WTC11 (cell line): ENCODE measurements around the gene FAM228B. TPM values are rescaled to one million over a fixed set of nuclear protein-coding genes. Genes with fewer than 3 reads are reported as not detected.

Experiments
- ATAC-seq: fragments of 200-7000 bp; cut with Tn5 transposase; 2 replicates; pipeline ENCODE4 v1.10.0; 2021; ENCODE audit warnings: mild to moderate bottlenecking, moderate library complexity
- CTCF ChIA-PET: fragments of 300-600 bp; sonication (Branson Sonifier 250); formaldehyde crosslinking; loops from one replicate; lab custom pipeline; 2021; ENCODE audit warnings: antibody characterized with exemption; lab: Charles Lee
- POLR2A ChIA-PET: fragments of 350-600 bp; sonication (Branson Sonifier 250); formaldehyde crosslinking; loops from one replicate; lab custom pipeline; 2021; ENCODE audit warnings: antibody characterized with exemption; lab: Charles Lee
- DNase-seq: peaks from one replicate; pipeline ENCODE4 v3.0.0; 2021; ENCODE audit warnings: low spot score
- H3K27ac Mint-ChIP-seq: 2 replicates; pipeline ENCODE4 v1.8.0; 2021; ENCODE audit warnings: mixed read lengths
- H3K27me3 Mint-ChIP-seq: 2 replicates; pipeline ENCODE4 v1.8.0; 2021; ENCODE audit warnings: low read depth, mild to moderate bottlenecking, moderate library complexity, mixed read lengths
- H3K36me3 Mint-ChIP-seq: 2 replicates; pipeline ENCODE4 v1.8.0; 2021; ENCODE audit warnings: mixed read lengths
- H3K4me1 Mint-ChIP-seq: 2 replicates; pipeline ENCODE4 v1.8.0; 2022; ENCODE audit warnings: mixed read lengths
- H3K4me3 Mint-ChIP-seq: 2 replicates; pipeline ENCODE4 v1.8.0; 2021; ENCODE audit warnings: mild to moderate bottlenecking, moderate library complexity, mixed read lengths
- H3K9me3 Mint-ChIP-seq: 2 replicates; pipeline ENCODE4 v1.8.0; 2021; ENCODE audit warnings: mixed read lengths
- AR ChIP-seq: fragments of 250-450 bp; sonication (Bioruptor Pico); IDR thresholded peaks from 2 replicates; pipeline ENCODE4 v1.9.0; 2021; ENCODE audit warnings: mild to moderate bottlenecking
- ESRRA ChIP-seq: sonication (generic); formaldehyde crosslinking; IDR thresholded peaks from 2 replicates; pipeline ENCODE4 v1.8.1; 2022; ENCODE audit warnings: mild to moderate bottlenecking, missing genetic modification reagents, borderline replicate concordance
- FOXJ3 ChIP-seq: sonication (generic); formaldehyde crosslinking; IDR thresholded peaks from 2 replicates; pipeline ENCODE4 v1.9.0; 2021; ENCODE audit warnings: missing genetic modification reagents, mild to moderate bottlenecking, borderline replicate concordance
- FOXK1 ChIP-seq: sonication (generic); formaldehyde crosslinking; IDR thresholded peaks from 2 replicates; pipeline ENCODE4 v1.8.0; 2022; ENCODE audit warnings: mild to moderate bottlenecking, moderate library complexity, missing genetic modification reagents
- FOXP1 ChIP-seq: sonication (generic); formaldehyde crosslinking; IDR thresholded peaks from 2 replicates; pipeline ENCODE4 v1.8.0; 2022; ENCODE audit warnings: missing genetic modification reagents, mild to moderate bottlenecking, moderate library complexity, borderline replicate concordance
- GRHL2 ChIP-seq: fragments of 250-450 bp; sonication (Bioruptor Pico); IDR thresholded peaks from 2 replicates; pipeline ENCODE4 v1.8.0; 2022; ENCODE audit warnings: mild to moderate bottlenecking, moderate library complexity; ENCODE audit not compliant: insufficient replicate concordance, severe bottlenecking
- HMGXB4 ChIP-seq: sonication (generic); formaldehyde crosslinking; IDR thresholded peaks from 2 replicates; pipeline ENCODE4 v1.8.1; 2023; ENCODE audit warnings: mild to moderate bottlenecking, moderate library complexity, missing genetic modification reagents
- JAZF1 ChIP-seq: fragments of 250-450 bp; sonication (Bioruptor Pico); IDR thresholded peaks from 2 replicates; pipeline ENCODE4 v1.9.0; 2021; ENCODE audit warnings: moderate library complexity, mild to moderate bottlenecking, inconsistent platforms
- KAT7 ChIP-seq: sonication (generic); formaldehyde crosslinking; IDR thresholded peaks from 2 replicates; pipeline ENCODE4 v1.8.1; 2023; ENCODE audit warnings: missing genetic modification reagents, mild to moderate bottlenecking, borderline replicate concordance
- MAX ChIP-seq: sonication (generic); formaldehyde crosslinking; IDR thresholded peaks from 2 replicates; pipeline ENCODE4 v1.8.0; 2022; ENCODE audit warnings: mild to moderate bottlenecking, missing genetic modification reagents
- MYBL2 ChIP-seq: sonication (generic); formaldehyde crosslinking; IDR thresholded peaks from 2 replicates; pipeline ENCODE4 v1.8.1; 2023; ENCODE audit warnings: mild to moderate bottlenecking, moderate library complexity, missing genetic modification reagents
- NFYB ChIP-seq: sonication (generic); formaldehyde crosslinking; conservative IDR thresholded peaks from 2 replicates; pipeline ENCODE4 v1.8.0; 2022; ENCODE audit warnings: low read depth, missing genetic modification reagents
- NR1H2 ChIP-seq: sonication (generic); formaldehyde crosslinking; IDR thresholded peaks from 2 replicates; pipeline ENCODE4 v1.9.0; 2021; ENCODE audit warnings: mild to moderate bottlenecking, moderate library complexity, missing genetic modification reagents
- OVOL2 ChIP-seq: fragments of 250-450 bp; sonication (Bioruptor Pico); IDR thresholded peaks from 2 replicates; pipeline ENCODE4 v1.9.0; 2021; ENCODE audit warnings: mild to moderate bottlenecking, borderline replicate concordance
- PRRX2 ChIP-seq: fragments of 250-450 bp; sonication (Bioruptor Pico); IDR thresholded peaks from 2 replicates; pipeline ENCODE4 v1.8.0; 2021; ENCODE audit warnings: mild to moderate bottlenecking
- TP53 ChIP-seq: sonication (generic); formaldehyde crosslinking; IDR thresholded peaks from 2 replicates; pipeline ENCODE4 v1.8.1; 2023; ENCODE audit warnings: mild to moderate bottlenecking, missing genetic modification reagents
- USF2 ChIP-seq: sonication (generic); formaldehyde crosslinking; IDR thresholded peaks from 2 replicates; pipeline ENCODE4 v1.8.1; 2023; ENCODE audit warnings: mild to moderate bottlenecking, missing genetic modification reagents, moderate library complexity
- ZMAT4 ChIP-seq: fragments of 250-450 bp; sonication (Bioruptor Pico); IDR thresholded peaks from 2 replicates; pipeline ENCODE4 v1.9.0; 2021; ENCODE audit warnings: mild to moderate bottlenecking
- total RNA-seq: library from RNA; stranded (reverse); gene quantifications from 3 replicates; pipeline ENCODE4 v1.2.3, GENCODE V29; 2021
- TF ChIP-seq, protein P1 (sequence below): fragments of 250-450 bp; sonication (Bioruptor Pico); IDR thresholded peaks from 2 replicates; pipeline ENCODE4 v1.9.0; 2021; ENCODE audit warnings: moderate library complexity, mild to moderate bottlenecking, inconsistent platforms, borderline replicate concordance
- TF ChIP-seq, protein P2 (sequence below): sonication (generic); formaldehyde crosslinking; IDR thresholded peaks from 2 replicates; pipeline ENCODE4 v1.8.1; 2023; ENCODE audit warnings: mild to moderate bottlenecking, missing genetic modification reagents

FAM228B gene
- total RNA-seq, 1 experiment from 2014 or later = 2.7 TPM

- ChIA-PET CTCF (no interaction called here), POLR2A (no interaction called here)
- no peaks in the 10 kb centered on the region for H3K4me1 Mint-ChIP-seq
- TF ChIP-seq MAX (CRISPR knock-in tag) = no peak
- no peak for TF ChIP-seq NFYB (CRISPR knock-in tag)
- TF ChIP-seq AR = no peak
- TF ChIP-seq FOXK1 (CRISPR knock-in tag) = no peak
- no peak for TF ChIP-seq HMGXB4 (CRISPR knock-in tag)
- TF ChIP-seq ZMAT4 (CRISPR knock-in tag) = no peak
- TF ChIP-seq, protein P1, sequence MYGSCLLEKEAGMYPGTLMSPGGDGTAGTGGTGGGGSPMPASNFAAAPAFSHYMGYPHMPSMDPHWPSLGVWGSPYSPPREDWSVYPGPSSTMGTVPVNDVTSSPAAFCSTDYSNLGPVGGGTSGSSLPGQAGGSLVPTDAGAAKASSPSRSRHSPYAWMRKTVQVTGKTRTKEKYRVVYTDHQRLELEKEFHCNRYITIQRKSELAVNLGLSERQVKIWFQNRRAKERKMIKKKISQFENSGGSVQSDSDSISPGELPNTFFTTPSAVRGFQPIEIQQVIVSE (CRISPR knock-in tag) = no peak
- TF ChIP-seq TP53 (CRISPR knock-in tag) = no peak
- no peak for TF ChIP-seq JAZF1
- no peak for TF ChIP-seq GRHL2 (CRISPR knock-in tag)
- TF ChIP-seq MYBL2 = no peak
- TF ChIP-seq, protein P2, sequence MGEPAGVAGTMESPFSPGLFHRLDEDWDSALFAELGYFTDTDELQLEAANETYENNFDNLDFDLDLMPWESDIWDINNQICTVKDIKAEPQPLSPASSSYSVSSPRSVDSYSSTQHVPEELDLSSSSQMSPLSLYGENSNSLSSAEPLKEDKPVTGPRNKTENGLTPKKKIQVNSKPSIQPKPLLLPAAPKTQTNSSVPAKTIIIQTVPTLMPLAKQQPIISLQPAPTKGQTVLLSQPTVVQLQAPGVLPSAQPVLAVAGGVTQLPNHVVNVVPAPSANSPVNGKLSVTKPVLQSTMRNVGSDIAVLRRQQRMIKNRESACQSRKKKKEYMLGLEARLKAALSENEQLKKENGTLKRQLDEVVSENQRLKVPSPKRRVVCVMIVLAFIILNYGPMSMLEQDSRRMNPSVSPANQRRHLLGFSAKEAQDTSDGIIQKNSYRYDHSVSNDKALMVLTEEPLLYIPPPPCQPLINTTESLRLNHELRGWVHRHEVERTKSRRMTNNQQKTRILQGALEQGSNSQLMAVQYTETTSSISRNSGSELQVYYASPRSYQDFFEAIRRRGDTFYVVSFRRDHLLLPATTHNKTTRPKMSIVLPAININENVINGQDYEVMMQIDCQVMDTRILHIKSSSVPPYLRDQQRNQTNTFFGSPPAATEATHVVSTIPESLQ (CRISPR knock-in tag) = no peak
- no peaks in the 10 kb centered on the region for H3K9me3 Mint-ChIP-seq
- DNase-seq = no peak
- H3K27me3 Mint-ChIP-seq = peaks cover 4% of the 10 kb centered on the region; the same call in 1 of the 2 replicates
- H3K27ac Mint-ChIP-seq = no peak overlapping the region
- no peak for ATAC-seq
- no peak overlapping the region for H3K4me3 Mint-ChIP-seq
- peaks cover 4% of the 10 kb centered on the region; the same call in 1 of the 2 replicates for H3K36me3 Mint-ChIP-seq
Measured at GRCh38 chr2:24199968-24200590, 76.8 kb downstream of the FAM228B start.

GRCh38 chr2:24200799-24201198 lies 77.5 kb downstream of the FAM228B start:
- H3K4me3 Mint-ChIP-seq = no peak overlapping the region
- DNase-seq (no peak), ATAC-seq (no peak)
- CTCF ChIA-PET = no interaction called here
- no peak overlapping the region for H3K27ac Mint-ChIP-seq
- H3K27me3 Mint-ChIP-seq = peaks cover 4% of the 10 kb centered on the region; the same call in 1 of the 2 replicates
- H3K4me1 Mint-ChIP-seq = no peaks in the 10 kb centered on the region
- H3K9me3 Mint-ChIP-seq = no peaks in the 10 kb centered on the region
- H3K36me3 Mint-ChIP-seq = peaks cover 4% of the 10 kb centered on the region; the same call in 1 of the 2 replicates
- POLR2A ChIA-PET = no interaction called here
- no peak for TF ChIP-seq OVOL2
- TF ChIP-seq NR1H2 (CRISPR knock-in tag) = no peak
- no peak for TF ChIP-seq FOXJ3 (CRISPR knock-in tag)
- no peak for TF ChIP-seq MAX (CRISPR knock-in tag)
- no peak for TF ChIP-seq FOXP1 (CRISPR knock-in tag)
- no peak for TF ChIP-seq AR
- no peak for TF ChIP-seq ESRRA (CRISPR knock-in tag)
- no peak for TF ChIP-seq KAT7
- TF ChIP-seq PRRX2 (CRISPR knock-in tag) = no peak
- no peak for TF ChIP-seq USF2 (CRISPR knock-in tag)
